SW 1271 (cell line): ENCODE data around the gene TARS3.
"Not testable (repeated sequence)": the region's sequence is repeated elsewhere in the genome, so short reads cannot be mapped to it uniquely, and the experiment has no call there.

Source experiments
- DNase-seq, 2 experiments: peaks; one replicate each; lab custom pipeline; 2025; lab: John Stamatoyannopoulos, UW

TARS3 gene

GRCh38 chr15:101654171-101654570 lies 70.1 kb downstream of the TARS3 start:
- no peak for DNase-seq

- no peak for DNase-seq
Measured at GRCh38 chr15:101652786-101653430, 71.4 kb downstream of the TARS3 start.

GRCh38 chr15:101652098-101652785 lies 72.0 kb downstream of the TARS3 start, which contains the start of gene TM2D3:
TSS of gene TM2D3 (minus strand) at chr15:101652381. CDS start at chr15:101652361, 20 bp downstream.
- peak; percentile 73 to 95 for DNase-seq

- DNase-seq = peak in 1 of 2 experiments; percentile 80
Measured at GRCh38 chr15:101651554-101652097, 72.6 kb downstream of the TARS3 start.

GRCh38 chr15:101650145-101650544 lies 74.1 kb downstream of the TARS3 start:
- no peak for DNase-seq

DNA sequence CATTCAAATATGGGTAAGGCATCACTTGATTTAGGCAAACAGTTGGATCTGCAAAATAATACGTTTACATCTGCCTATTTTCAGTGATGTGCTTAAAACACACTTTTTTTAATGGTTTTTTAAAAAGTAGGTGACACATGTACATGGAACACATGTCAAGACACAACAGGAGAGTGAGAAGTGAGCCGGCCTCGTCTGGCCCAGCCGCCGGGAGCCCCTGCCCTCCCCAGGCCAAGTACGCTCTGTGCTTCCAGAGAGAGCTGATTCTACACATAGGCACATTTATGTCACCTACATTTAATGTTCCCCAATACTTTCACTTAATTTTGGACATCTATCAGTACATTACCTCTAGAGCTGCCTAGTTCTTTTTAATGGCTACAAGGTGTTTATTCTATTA lies 75.9 kb downstream of the TARS3 start:
- no peak for DNase-seq

- DNase-seq = no peak
Measured at GRCh38 chr15:101647251-101647650, 77.0 kb downstream of the TARS3 start.

GRCh38 chr15:101646672-101647071 lies 77.6 kb downstream of the TARS3 start:
- no peak for DNase-seq

DNA sequence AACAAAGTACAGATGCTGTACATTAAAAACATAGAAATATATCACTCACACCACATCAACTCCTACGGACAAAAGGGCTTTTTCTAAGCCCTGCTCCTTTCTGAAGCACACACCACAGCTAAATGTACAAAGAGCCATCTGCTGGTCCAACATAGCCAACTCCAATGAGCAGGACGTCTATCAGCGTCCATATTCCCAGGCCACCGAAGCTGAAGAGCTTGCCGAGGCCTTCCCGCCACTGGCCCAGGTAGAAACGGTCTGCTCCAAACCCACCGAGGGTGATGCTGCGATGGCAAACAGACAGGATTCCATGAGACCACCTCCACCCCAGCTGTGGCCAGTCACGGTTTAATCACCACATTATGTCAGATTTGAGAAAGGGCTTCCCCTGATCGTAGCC lies 81.9 kb downstream of the TARS3 start:
- no peak for DNase-seq

GRCh38 chr15:101641894-101642293 lies 82.4 kb downstream of the TARS3 start:
- DNase-seq = no peak

DNA sequence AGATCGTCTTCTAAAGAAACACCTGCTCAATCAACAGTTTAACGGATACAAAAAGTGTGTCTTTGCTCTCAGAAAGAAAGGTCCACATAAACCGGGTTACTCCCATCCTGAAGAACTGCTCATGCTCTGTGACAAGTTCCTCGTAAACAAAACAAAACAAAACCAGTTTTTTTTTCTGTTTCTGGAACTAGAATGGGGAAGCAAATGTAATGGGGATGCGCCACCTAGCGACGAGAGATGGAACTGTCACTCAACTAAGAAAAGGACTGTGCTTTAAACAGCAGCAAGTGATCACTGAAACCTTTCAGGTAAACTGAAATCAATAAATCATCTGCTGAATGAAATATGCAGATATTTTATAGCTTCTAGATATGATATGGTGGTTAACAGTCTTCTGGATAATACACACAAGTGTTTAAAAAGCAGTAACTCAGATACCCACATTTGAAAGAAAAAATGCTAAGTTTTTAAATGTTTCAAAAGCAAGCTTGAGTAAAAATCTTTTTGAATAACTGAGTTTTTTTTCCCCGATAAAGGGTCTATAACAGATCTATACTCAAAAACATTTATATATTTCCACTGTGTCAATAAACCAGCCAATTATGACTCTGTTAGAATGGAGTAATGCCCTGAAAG lies 83.0 kb downstream of the TARS3 start:
- DNase-seq = peak; percentile 22 to 77

DNA sequence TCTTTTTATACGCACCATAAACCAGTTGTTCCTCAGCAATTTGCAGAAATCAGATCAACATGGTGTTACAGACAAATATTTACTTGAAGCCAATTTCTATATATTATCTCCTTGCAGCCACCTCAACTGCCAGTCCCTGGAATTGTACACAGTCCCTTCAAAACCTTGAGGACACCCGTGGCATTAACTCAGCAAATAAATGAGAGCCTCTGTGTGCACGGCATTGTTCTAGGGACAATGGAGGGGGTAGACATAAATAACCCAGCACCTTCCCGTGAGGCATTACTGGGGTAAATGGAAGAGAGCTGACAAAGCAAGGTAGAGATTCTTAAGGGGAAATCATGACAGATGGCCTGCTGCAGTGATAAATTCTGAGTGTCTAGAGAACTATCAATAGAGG lies 84.6 kb downstream of the TARS3 start:
- no peak for DNase-seq

GRCh38 chr15:101637919-101638318 lies 86.4 kb downstream of the TARS3 start:
- DNase-seq = no peak

DNA sequence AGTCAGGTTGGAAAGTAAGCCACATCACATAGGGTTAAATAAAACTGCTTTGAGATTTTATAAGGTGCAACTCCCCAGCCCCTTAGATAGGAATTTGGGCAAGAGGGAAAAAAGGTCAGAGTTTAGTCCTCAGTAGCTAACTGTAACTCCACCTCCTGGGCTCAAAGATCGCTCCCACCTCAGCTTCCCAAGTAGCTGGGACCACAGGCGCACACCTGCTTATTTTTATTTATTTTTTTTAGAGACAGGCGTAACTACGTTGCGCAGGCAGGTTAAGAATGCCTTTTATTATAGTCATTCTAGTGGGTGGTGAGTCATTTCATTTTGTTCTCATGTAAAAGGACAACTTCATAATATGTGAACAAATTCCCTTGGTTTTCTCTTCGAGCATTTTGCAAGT lies 86.8 kb downstream of the TARS3 start:
- no peak for DNase-seq

DNA sequence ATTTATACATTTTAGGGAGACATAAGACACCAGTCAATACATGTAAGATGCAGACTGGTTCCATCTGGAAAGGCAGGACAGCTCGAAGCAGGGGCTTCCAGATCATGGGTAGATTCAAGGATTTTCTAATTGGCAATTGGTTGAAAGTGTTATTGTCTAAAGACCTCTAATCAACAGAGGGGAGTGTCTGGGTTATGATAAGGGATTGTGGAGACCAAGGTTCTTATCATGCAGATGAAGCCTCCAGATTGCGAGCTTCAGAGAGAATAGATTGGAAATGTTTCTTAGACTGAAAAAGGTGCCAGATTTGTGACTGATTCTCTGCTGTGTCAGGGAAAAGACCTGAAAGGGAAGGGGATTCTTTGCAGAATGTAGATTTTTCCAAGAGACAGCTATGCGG lies 87.2 kb downstream of the TARS3 start:
- DNase-seq = no peak

GRCh38 chr15:101635944-101636727 lies 88.1 kb downstream of the TARS3 start:
- DNase-seq = no peak

- no peak for DNase-seq
Measured at GRCh38 chr15:101633356-101633755, 90.9 kb downstream of the TARS3 start.

- not testable (repeated sequence) for DNase-seq
Measured at GRCh38 chr15:101626729-101627128, 97.5 kb downstream of the TARS3 start.

DNA sequence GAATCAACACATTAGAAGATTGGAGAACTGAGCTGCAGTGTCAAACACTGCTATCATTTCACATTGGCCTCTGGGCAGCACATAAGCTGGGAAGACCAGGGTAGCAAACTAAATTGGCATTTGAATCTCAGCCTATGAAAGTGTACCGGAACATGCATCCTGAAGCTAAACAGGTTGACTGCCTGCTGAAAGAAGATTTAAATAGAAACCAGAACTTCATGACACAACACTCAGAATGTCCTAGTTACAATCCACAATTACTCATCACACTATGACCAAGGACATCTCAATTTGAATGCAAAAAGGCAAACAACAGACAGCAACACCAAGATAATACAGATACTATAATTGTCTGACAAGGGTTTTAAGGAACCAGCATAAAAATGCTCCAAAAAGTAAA lies 98.3 kb downstream of the TARS3 start:
- DNase-seq = no peak

DNA sequence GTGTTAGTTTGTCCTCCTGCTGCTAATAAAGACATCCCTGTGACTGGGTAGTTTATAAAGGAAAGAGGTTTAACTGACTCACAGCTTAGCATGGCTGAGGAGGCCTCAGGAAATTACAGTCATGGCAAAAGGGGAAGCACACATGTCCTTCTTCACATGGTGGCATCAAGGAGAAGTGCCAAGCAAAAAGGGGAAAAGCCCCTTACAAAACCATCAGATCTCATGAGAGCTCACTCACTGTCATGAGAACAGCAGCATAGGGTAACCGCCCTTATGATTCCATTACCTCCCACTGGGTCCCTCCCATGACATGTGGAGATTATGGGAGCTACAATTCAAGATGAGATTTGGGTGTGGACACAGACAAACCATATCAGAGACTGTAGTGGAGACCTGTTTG lies 99.1 kb downstream of the TARS3 start:
- no peak for DNase-seq

DNA sequence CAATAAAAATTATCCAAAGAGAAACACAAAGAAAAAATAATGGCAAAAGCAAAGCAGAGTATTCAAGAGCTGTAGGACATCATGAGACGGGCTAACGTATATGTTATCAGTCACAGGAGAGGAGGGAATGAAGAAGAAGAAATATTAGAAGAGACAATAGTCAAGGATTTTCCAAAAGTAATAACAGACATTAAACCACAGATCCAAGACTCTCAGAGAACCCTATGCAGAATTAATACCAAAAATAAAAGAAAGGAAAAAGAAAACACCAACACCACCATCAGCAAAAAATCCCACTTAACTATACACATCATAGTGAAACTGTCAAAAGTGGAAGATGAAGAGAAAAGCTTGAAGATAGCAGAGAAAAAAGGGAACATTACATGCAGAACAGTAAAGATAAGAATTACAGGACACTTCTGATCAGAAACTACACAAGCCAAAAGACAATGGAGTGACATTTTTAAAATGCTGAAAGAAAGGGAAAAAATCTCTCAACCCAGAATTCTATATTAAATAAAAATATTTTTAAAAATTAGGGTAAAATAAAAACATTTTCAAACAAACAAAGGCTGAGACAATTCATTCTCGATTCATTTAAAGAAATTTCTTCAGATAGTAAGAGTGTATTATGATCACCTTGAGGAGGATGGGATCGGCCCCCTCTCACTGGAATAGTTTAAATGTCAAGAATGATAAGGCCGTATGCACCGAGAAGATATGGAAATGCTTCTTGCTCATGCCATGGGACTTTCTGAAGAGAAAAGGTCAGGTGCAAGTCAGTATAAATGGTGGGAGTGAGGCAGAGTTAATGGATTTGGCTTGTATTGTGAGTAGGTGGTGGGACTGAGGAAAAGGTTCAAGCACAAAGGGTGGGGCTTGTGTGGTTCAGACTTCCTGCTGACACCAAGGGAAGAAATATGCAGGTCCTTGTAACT lies 100.6 kb downstream of the TARS3 start:
- DNase-seq = no peak
